ENCODE results near the gene PIGS. TPM values are rescaled to one million over a fixed set of nuclear protein-coding genes. Genes with fewer than 3 reads are reported as not detected.
A peak's percentile ranks its signal among the peaks of the same experiment; 100 is the strongest.

PIGS gene
- total RNA-seq, 1 experiment from 2014 or later, result 64.2 TPM

GRCh38 chr17:28555022-28555421, 16.3 kb downstream of the PIGS start:
- Histone ChIP-seq H3K27me3 (ENCODE audit: insufficient read depth, low read depth) (no peaks in the 10 kb centered on the region), H4K20me1 (ENCODE audit: insufficient read depth) (peaks cover 8% of the 10 kb centered on the region), H3K27ac (no peak overlapping the region), H3K79me2 (ENCODE audit: low read depth) (peaks cover 5% of the 10 kb centered on the region; the same call in 1 of the 2 replicates), H3K9me2 (ENCODE audit: insufficient read depth) (no peaks in the 10 kb centered on the region), H3K4me3 (no peak overlapping the region), H3K9me3 (ENCODE audit: insufficient read depth, low read depth) (no peaks in the 10 kb centered on the region), H3K36me3 (ENCODE audit: low read depth) (peaks cover 4% of the 10 kb centered on the region; the same call in 1 of the 2 replicates), H2AFZ (no peak overlapping the region), H3K4me2 (no peak overlapping the region), H3K4me1 (replicated peaks; ENCODE audit: insufficient read depth) (peaks cover 7% of the 10 kb centered on the region; the same call in 1 of the 2 replicates), H3F3A (ENCODE audit: insufficient read depth, low read depth) (peaks cover 7% of the 10 kb centered on the region; the same call in 1 of the 2 replicates)
- TF ChIP-seq CTCF (conservative IDR thresholded peaks at IDR 0.05) (no peak), EZH2 (IDR thresholded peaks at IDR 0.05; ENCODE audit: low read depth) (no peak)
- DNase-seq, result no peak
- no TSS peak for BruUV-seq (replicated peaks)
- intact Hi-C loops (cut with micrococcal nuclease; ENCODE audit: unreplicated experiment), result no loop called here
- ChIA-PET CTCF (no interaction called here), POLR2A (ENCODE audit: unreplicated experiment) (no interaction called here)

- ChIA-PET POLR2A (ENCODE audit: unreplicated experiment) (no interaction called here), CTCF (no interaction called here)
- no peak overlapping the region for H2AFZ ChIP-seq
- H3K4me2 ChIP-seq, result no peak overlapping the region
- no peak for DNase-seq
- no peaks in the 10 kb centered on the region for H3K9me3 ChIP-seq (ENCODE audit: insufficient read depth, low read depth)
- H3K79me2 ChIP-seq (ENCODE audit: low read depth), result peaks cover 5% of the 10 kb centered on the region; the same call in 1 of the 2 replicates
- TF ChIP-seq CTCF (conservative IDR thresholded peaks at IDR 0.05) (no peak), EZH2 (IDR thresholded peaks at IDR 0.05; ENCODE audit: low read depth) (no peak)
- peaks cover 4% of the 10 kb centered on the region; the same call in 1 of the 2 replicates for H3K36me3 ChIP-seq (ENCODE audit: low read depth)
- no peaks in the 10 kb centered on the region for H3K27me3 ChIP-seq (ENCODE audit: insufficient read depth, low read depth)
- H3K4me1 ChIP-seq (replicated peaks; ENCODE audit: insufficient read depth), result peaks cover 7% of the 10 kb centered on the region; the same call in 1 of the 2 replicates
- no peak overlapping the region for H3K4me3 ChIP-seq
- H3K27ac ChIP-seq, result no peak overlapping the region
- peaks cover 8% of the 10 kb centered on the region for H4K20me1 ChIP-seq (ENCODE audit: insufficient read depth)
- intact Hi-C loops (cut with micrococcal nuclease; ENCODE audit: unreplicated experiment), result no loop called here
- no peaks in the 10 kb centered on the region for H3K9me2 ChIP-seq (ENCODE audit: insufficient read depth)
- H3F3A ChIP-seq (ENCODE audit: insufficient read depth, low read depth), result peaks cover 7% of the 10 kb centered on the region; the same call in 1 of the 2 replicates
- BruUV-seq (replicated peaks), result no TSS peak
Observed at GRCh38 chr17:28554565-28554964, 16.8 kb downstream of the PIGS start.

- Histone ChIP-seq H3K27me3 (ENCODE audit: insufficient read depth, low read depth) (no peaks in the 10 kb centered on the region), H3K9me3 (ENCODE audit: insufficient read depth, low read depth) (no peaks in the 10 kb centered on the region), H3K4me2 (peak overlapping the region; percentile 94), H3F3A (ENCODE audit: insufficient read depth, low read depth) (peaks cover 7% of the 10 kb centered on the region; the same call in 1 of the 2 replicates), H3K4me1 (replicated peaks; ENCODE audit: insufficient read depth) (peaks cover 7% of the 10 kb centered on the region; the same call in 1 of the 2 replicates), H3K4me3 (peak overlapping the region; percentile 74; the same call in 1 of the 2 replicates), H3K9me2 (ENCODE audit: insufficient read depth) (no peaks in the 10 kb centered on the region), H4K20me1 (ENCODE audit: insufficient read depth) (peaks cover 8% of the 10 kb centered on the region), H2AFZ (no peak overlapping the region), H3K27ac (no peak overlapping the region), H3K79me2 (ENCODE audit: low read depth) (peaks cover 5% of the 10 kb centered on the region; the same call in 1 of the 2 replicates), H3K36me3 (ENCODE audit: low read depth) (no peaks in the 10 kb centered on the region)
- ChIA-PET POLR2A (ENCODE audit: unreplicated experiment) (interaction anchor here (0.6 kb wide), 2 partner anchors 36 to 565 kb away, joined by 4 to 12 read pairs; no protein-coding TSS in a partner anchor), CTCF (interaction anchor here (0.6 kb wide), 2 partner anchors 60 to 92 kb away, joined by 3 to 11 read pairs; partner anchors contain the start of gene BLTP2)
- no TSS peak for BruUV-seq (replicated peaks)
- TF ChIP-seq EZH2 (IDR thresholded peaks at IDR 0.05; ENCODE audit: low read depth) (no peak), CTCF (conservative IDR thresholded peaks at IDR 0.05) (no peak)
- intact Hi-C loops (cut with micrococcal nuclease; ENCODE audit: unreplicated experiment), result no loop called here
- DNase-seq, result no peak
Observed at GRCh38 chr17:28553000-28553505, 18.3 kb downstream of the PIGS start.

Data from PC-9 (cell line).